ENCODE results near the gene MAGI2.

The MAGI2 gene

DNA sequence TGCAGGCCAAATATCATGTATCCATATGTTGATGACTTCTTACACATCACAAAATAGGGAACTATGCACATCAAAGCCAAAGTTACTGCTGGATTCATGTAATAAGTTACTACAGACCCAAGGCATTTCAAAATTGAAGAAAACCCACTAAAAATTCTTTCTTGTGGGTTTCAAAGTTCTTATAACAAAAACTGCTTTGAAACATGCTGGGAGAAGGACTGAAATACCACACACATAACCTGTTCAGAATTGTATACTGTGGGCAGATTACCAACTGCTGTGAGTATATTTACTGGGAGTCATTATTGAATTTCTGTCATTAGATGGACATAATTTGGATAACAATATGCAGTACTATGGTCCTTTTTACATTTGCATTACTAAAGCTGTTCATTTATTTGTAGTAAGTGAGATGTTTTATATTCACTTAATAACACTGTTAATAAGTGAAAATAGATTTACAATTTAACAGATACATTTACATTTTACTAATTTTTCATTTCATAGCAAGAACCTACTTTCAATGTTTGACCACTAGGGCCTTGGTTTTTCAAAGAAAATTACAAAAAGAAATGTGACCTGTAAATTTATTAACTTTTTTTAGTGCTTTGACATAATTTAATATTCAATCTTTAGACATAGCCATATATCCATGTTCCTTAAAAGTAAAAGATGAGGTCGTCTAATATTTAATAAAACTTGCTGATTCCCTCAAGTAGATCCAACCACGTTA, 132.6 kb downstream of the MAGI2 start:
- H3K4me3 ChIP-seq (replicated peaks; ENCODE audit: low read depth, low read length): no peak overlapping the region
- DNase-seq (ENCODE audit: extremely low read depth, low read depth): no peak
- TF ChIP-seq, protein P1, sequence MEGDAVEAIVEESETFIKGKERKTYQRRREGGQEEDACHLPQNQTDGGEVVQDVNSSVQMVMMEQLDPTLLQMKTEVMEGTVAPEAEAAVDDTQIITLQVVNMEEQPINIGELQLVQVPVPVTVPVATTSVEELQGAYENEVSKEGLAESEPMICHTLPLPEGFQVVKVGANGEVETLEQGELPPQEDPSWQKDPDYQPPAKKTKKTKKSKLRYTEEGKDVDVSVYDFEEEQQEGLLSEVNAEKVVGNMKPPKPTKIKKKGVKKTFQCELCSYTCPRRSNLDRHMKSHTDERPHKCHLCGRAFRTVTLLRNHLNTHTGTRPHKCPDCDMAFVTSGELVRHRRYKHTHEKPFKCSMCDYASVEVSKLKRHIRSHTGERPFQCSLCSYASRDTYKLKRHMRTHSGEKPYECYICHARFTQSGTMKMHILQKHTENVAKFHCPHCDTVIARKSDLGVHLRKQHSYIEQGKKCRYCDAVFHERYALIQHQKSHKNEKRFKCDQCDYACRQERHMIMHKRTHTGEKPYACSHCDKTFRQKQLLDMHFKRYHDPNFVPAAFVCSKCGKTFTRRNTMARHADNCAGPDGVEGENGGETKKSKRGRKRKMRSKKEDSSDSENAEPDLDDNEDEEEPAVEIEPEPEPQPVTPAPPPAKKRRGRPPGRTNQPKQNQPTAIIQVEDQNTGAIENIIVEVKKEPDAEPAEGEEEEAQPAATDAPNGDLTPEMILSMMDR (IDR thresholded peaks at IDR 0.05; ENCODE audit: low read depth, low read length, missing control alignments): no peak

DNA sequence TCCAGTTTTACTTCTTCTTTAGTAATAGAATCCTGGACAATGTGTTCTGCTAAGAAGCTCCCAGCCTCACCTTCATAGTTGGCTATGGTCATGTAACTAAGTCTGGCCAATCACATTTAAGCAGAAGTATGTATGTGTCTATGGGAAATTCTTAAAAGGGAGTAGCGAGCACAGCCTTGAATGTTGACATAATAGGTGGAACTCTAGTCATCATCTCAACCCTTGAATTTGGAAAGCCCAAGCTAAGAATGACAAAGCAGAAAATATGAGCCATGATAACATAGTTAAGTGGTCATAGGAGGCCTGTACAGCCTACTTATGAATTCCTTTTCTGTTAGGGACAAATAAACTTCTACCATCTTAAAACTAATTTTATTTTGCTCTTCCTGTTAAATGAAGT, 134.1 kb downstream of the MAGI2 start:
- H3K4me3 ChIP-seq (replicated peaks; ENCODE audit: low read depth, low read length): no peak overlapping the region
- DNase-seq (ENCODE audit: extremely low read depth, low read depth): no peak
- TF ChIP-seq, protein P1 (IDR thresholded peaks at IDR 0.05; ENCODE audit: low read depth, low read length, missing control alignments): no peak

DNA sequence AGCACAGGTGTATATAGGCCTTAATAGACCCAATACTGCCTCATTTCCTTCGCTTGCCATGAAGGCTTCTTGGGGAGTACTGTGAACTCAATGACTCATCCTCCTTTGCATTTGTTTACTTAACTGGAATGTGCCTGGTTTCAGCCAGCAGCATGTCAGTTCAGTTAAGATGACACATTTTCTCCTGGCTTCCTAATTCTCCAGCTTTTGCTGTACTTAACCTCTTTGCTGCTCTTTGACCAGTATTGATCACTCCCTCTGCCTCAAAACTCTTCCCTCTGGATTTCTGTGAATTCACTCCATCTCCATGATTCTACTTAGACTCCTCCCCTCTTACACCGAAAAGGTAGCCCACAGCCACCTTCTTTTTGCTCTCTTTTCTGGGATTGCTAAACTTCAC, 135.7 kb downstream of the MAGI2 start:
- peak; percentile 80 for DNase-seq (ENCODE audit: extremely low read depth, low read depth)
- TF ChIP-seq, protein P1 (IDR thresholded peaks at IDR 0.05; ENCODE audit: low read depth, low read length, missing control alignments): no peak
- no peak overlapping the region for H3K4me3 ChIP-seq (replicated peaks; ENCODE audit: low read depth, low read length)

GRCh38 chr7:79312022-79312421, 141.4 kb downstream of the MAGI2 start:
- no peak overlapping the region for H3K4me3 ChIP-seq (replicated peaks; ENCODE audit: low read depth, low read length)
- TF ChIP-seq, protein P1 (IDR thresholded peaks at IDR 0.05; ENCODE audit: low read depth, low read length, missing control alignments): no peak
- no peak for DNase-seq (ENCODE audit: extremely low read depth, low read depth)

- no peak for DNase-seq (ENCODE audit: extremely low read depth, low read depth)
- H3K4me3 ChIP-seq (replicated peaks; ENCODE audit: low read depth, low read length): no peak overlapping the region
- TF ChIP-seq, protein P1 (IDR thresholded peaks at IDR 0.05; ENCODE audit: low read depth, low read length, missing control alignments): no peak
Measured at GRCh38 chr7:79308192-79308591, 145.3 kb downstream of the MAGI2 start.

GRCh38 chr7:79307376-79307775, 146.1 kb downstream of the MAGI2 start:
- TF ChIP-seq, protein P1 (IDR thresholded peaks at IDR 0.05; ENCODE audit: low read depth, low read length, missing control alignments): no peak
- no peak overlapping the region for H3K4me3 ChIP-seq (replicated peaks; ENCODE audit: low read depth, low read length)
- no peak for DNase-seq (ENCODE audit: extremely low read depth, low read depth)

DNA sequence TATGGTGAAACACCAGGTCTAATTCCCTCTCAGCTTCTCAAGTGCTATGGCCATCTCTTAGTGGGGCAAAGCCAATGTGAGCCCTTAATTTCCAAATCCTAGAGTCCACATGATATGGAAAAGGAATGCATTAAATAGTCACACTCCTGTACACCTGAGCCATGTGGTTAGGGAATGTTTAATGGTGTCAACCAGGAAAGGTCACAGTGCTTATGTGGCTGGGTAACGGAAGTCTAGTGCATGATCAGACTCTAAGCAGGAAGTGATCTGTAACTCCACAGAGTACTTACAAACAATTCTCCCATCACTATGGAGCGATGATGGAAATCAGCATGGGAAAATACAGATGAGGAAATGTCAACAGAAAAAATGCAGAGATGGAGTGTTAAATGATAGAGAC, 148.8 kb downstream of the MAGI2 start:
- TF ChIP-seq, protein P1 (IDR thresholded peaks at IDR 0.05; ENCODE audit: low read depth, low read length, missing control alignments): no peak
- DNase-seq (ENCODE audit: extremely low read depth, low read depth): no peak
- no peak overlapping the region for H3K4me3 ChIP-seq (replicated peaks; ENCODE audit: low read depth, low read length)

All from HFF-Myc (cell line).